ENCODE measurements around the gene LIN37.

Gene LIN37

DNA sequence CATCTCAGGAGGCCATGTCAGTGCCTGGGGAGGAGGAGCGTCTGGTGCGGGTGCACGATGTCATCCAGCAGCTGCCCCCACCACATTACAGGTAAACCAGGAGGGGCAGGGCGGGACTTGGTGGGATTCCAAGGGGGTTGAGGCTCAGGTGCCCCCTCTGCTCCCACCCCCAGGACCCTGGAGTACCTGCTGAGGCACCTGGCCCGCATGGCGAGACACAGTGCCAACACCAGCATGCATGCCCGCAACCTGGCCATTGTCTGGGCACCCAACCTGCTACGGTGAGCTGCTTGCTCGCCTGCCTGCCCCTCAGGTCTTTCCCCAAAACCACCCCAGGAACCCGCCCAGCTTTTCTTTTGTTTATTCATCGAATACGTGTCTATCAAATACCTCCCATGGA lies 34.2 kb downstream of the LIN37 start:
- H3K27ac Mint-ChIP-seq = no peak overlapping the region
- no peaks in the 10 kb centered on the region for H3K27me3 Mint-ChIP-seq
- no peaks in the 10 kb centered on the region for H3K4me1 Mint-ChIP-seq
- H3K4me3 Mint-ChIP-seq = no peak overlapping the region
- peaks cover 2% of the 10 kb centered on the region for H3K36me3 Mint-ChIP-seq
- no peaks in the 10 kb centered on the region for H3K9me3 Mint-ChIP-seq

DNA sequence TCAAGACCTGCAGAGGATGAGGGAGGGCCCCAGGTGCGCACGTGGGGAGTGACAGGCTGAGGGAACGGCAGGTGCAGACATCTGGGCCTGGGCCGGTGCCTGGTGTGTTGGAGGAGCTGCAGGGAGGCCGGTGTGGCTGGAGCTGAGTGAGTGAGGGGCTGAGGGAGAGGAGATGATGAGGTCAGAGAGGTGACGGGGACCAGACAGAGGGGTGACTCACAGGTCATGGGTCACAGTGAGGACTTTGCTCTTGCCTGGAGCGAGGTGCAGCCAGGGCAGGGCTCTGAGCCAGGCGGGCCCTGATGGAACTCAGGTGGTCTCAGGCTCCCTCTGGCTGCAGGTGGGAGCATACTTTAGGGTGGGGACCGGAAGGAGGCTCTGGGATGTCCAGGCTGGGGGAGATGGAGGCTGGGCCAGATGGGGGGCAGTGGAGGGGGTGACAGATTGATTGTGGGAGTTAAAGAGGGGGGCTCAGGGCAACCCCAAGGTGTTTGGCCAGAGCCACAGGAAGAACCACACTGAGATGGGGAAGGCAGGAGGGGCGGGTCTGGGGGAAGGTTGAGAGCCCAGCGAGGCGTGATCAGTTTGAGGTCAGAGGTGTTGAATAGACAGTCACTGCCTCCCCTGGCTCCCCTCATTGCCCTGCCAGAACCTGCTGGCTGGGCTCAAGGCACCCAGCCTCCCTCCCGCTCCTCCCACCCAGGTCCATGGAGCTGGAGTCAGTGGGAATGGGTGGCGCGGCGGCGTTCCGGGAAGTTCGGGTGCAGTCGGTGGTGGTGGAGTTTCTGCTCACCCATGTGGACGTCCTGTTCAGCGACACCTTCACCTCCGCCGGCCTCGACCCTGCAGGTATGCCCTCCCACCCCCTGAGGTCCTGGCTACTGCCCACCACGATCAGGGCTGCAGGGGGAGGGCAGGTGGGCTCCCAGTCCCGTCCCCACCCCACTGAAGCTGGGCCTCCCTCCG lies 35.4 kb downstream of the LIN37 start:
- Mint-ChIP-seq H3K27ac (no peak overlapping the region), H3K4me1 (no peaks in the 10 kb centered on the region), H3K27me3 (no peaks in the 10 kb centered on the region), H3K9me3 (no peaks in the 10 kb centered on the region), H3K4me3 (no peak overlapping the region), H3K36me3 (peaks cover 2% of the 10 kb centered on the region)

DNA sequence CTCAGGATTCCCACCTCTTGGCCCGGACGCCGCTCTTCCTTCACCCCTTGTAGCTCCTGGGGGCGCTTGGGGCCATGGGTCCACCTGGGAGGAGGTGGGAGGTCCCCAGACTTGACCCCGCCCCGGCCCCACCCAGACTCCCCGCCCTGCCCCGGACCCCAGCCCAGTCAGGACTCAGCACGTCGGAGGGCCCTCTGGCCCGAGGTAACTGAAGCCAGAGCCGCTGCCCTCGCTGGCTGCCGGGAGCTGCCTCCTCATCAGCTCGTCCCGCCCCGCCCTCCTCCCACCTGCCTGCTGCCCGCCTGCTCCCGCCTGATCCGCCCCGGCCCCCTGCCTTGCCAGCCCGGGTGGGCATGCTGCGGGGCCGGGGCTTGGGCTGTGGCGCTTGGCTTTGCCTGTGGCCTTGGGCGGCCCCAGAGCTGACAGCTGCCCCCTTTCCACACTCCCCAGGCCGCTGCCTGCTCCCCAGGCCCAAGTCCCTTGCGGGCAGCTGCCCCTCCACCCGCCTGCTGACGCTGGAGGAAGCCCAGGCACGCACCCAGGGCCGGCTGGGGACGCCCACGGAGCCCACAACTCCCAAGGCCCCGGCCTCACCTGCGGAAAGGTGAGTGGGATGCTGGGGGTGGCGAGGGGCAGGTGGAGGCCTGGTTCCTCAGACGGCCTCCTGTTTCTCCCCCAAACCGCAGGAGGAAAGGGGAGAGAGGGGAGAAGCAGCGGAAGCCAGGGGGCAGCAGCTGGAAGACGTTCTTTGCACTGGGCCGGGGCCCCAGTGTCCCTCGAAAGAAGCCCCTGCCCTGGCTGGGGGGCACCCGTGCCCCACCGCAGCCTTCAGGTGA lies 36.3 kb downstream of the LIN37 start:
- H3K36me3 Mint-ChIP-seq = peaks cover 2% of the 10 kb centered on the region
- H3K4me3 Mint-ChIP-seq = no peak overlapping the region
- H3K27ac Mint-ChIP-seq = no peak overlapping the region
- no peaks in the 10 kb centered on the region for H3K4me1 Mint-ChIP-seq
- H3K27me3 Mint-ChIP-seq = no peaks in the 10 kb centered on the region
- no peaks in the 10 kb centered on the region for H3K9me3 Mint-ChIP-seq

DNA sequence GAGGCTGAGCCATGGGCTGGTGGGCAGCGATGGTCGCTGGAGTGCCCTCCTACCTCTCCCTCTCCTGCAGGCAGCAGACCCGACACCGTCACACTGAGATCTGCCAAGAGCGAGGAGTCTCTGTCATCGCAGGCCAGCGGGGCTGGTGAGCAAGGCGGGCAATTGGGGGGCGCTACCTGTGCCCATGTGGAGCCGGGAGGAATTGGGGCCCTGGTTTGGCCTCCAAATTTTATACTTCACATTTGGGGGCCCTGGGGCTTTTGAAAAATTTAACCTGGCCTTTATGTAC lies 36.9 kb downstream of the LIN37 start:
- Mint-ChIP-seq H3K4me3 (no peak overlapping the region), H3K9me3 (no peaks in the 10 kb centered on the region), H3K27ac (no peak overlapping the region), H3K36me3 (peaks cover 2% of the 10 kb centered on the region), H3K4me1 (no peaks in the 10 kb centered on the region), H3K27me3 (no peaks in the 10 kb centered on the region)

DNA sequence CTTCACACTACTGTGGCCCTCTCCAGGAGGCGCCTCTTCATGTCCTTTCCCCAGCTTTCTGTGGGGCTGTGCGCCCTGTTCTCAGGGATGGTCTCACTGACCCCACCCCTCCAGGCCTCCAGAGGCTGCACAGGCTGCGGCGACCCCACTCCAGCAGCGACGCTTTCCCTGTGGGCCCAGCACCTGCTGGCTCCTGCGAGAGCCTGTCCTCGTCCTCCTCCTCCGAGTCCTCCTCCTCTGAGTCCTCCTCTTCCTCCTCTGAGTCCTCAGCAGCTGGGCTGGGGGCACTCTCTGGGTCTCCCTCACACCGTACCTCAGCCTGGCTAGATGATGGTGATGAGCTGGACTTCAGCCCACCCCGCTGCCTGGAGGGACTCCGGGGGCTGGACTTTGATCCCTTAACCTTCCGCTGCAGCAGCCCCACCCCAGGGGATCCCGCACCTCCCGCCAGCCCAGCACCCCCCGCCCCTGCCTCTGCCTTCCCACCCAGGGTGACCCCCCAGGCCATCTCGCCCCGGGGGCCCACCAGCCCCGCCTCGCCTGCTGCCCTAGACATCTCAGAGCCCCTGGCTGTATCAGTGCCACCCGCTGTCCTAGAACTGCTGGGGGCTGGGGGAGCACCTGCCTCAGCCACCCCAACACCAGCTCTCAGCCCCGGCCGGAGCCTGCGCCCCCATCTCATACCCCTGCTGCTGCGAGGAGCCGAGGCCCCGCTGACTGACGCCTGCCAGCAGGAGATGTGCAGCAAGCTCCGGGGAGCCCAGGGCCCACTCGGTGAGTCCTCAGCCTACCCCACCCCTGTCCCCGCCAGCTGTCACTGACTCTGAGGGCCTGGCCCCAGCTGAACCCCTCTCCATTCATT lies 38.2 kb downstream of the LIN37 start:
- Mint-ChIP-seq H3K27ac (no peak overlapping the region), H3K27me3 (no peaks in the 10 kb centered on the region), H3K4me1 (no peaks in the 10 kb centered on the region), H3K36me3 (peaks cover 2% of the 10 kb centered on the region), H3K4me3 (no peak overlapping the region), H3K9me3 (no peaks in the 10 kb centered on the region)

DNA sequence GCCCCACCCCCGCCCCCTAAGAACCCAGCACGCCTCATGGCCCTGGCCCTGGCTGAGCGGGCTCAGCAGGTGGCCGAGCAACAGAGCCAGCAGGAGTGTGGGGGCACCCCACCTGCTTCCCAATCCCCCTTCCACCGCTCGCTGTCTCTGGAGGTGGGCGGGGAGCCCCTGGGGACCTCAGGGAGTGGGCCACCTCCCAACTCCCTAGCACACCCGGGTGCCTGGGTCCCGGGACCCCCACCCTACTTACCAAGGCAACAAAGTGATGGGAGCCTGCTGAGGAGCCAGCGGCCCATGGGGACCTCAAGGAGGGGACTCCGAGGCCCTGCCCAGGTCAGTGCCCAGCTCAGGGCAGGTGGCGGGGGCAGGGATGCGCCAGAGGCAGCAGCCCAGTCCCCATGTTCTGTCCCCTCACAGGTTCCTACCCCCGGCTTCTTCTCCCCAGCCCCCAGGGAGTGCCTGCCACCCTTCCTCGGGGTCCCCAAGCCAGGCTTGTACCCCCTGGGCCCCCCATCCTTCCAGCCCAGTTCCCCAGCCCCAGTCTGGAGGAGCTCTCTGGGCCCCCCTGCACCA lies 38.9 kb downstream of the LIN37 start:
- H3K36me3 Mint-ChIP-seq = peaks cover 2% of the 10 kb centered on the region
- no peaks in the 10 kb centered on the region for H3K9me3 Mint-ChIP-seq
- no peak overlapping the region for H3K4me3 Mint-ChIP-seq
- no peaks in the 10 kb centered on the region for H3K27me3 Mint-ChIP-seq
- H3K27ac Mint-ChIP-seq = no peak overlapping the region
- no peaks in the 10 kb centered on the region for H3K4me1 Mint-ChIP-seq

DNA sequence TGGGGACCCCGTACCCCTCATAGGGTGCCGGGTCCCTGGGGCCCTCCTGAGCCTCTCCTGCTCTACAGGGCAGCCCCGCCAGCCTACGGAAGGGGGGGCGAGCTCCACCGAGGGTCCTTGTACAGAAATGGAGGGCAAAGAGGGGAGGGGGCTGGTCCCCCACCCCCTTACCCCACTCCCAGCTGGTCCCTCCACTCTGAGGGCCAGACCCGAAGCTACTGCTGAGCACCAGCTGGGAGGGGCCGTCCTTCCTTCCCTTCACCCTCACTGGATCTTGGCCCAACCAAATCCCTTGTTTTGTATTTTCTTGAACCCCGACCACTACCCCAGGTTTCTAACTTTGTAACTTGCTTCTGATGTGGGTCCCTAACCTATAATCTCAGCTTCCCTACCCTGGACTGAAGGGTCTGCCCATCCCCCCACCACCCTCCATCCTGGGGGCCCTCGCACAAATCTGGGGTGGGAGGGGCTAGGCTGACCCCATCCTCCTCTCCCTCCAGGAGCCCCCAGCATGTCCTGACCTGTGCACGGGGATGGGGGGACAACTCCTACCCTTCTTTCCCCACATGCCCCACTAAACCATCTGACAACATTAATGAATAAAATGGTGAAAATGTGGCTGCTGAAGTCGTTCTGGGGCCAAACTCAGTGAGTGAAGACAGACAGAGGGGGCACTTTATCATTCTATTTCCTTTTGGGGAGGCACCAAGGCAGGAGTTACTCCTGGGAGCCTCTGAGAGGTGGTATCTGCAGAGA lies 40.0 kb downstream of the LIN37 start:
- no peak overlapping the region for H3K27ac Mint-ChIP-seq
- no peaks in the 10 kb centered on the region for H3K4me1 Mint-ChIP-seq
- H3K27me3 Mint-ChIP-seq = no peaks in the 10 kb centered on the region
- no peaks in the 10 kb centered on the region for H3K36me3 Mint-ChIP-seq
- no peaks in the 10 kb centered on the region for H3K9me3 Mint-ChIP-seq
- H3K4me3 Mint-ChIP-seq = no peak overlapping the region

DNA sequence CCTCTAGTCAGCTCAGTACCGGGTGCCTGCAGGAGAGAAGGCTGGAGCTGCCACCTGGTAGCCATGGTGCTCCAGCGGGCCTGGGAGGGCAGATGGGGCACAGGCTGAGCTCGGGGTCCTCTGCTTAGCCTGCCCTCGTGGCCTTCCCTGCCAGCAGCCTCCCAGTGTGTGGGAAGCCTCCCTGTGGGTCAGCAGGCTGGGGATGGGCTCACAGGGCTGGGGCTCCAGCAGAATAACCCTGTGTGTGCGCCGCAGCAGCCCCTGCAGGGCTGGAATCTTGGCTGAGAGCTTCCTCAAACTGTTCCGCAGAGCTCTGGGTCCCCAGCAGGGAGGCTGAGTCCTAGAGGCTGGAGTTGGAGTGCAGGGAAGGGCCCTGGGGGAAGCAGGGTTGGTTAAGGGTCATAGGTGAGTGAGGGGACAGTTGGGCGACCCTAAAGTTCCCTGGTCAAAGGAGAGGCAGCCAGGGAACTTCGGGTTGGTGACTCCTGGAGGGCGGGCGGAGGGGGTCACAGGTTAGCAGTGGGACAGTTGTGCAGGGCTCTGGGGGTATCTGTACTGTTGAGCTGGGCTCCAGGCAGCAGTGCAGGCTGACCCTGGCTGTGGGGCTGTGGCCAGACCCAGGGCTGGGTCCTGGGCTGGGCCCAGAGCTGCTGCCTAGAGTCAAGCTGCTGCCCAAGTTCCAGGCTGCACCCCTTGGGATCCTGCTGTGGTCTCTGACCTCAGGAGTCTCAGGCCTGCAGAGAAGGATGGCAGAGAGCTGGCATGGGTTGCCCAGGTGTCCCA lies 41.0 kb downstream of the LIN37 start:
- H3K4me1 Mint-ChIP-seq = no peaks in the 10 kb centered on the region
- no peaks in the 10 kb centered on the region for H3K36me3 Mint-ChIP-seq
- no peaks in the 10 kb centered on the region for H3K27me3 Mint-ChIP-seq
- H3K4me3 Mint-ChIP-seq = no peak overlapping the region
- no peak overlapping the region for H3K27ac Mint-ChIP-seq
- H3K9me3 Mint-ChIP-seq = no peaks in the 10 kb centered on the region

DNA sequence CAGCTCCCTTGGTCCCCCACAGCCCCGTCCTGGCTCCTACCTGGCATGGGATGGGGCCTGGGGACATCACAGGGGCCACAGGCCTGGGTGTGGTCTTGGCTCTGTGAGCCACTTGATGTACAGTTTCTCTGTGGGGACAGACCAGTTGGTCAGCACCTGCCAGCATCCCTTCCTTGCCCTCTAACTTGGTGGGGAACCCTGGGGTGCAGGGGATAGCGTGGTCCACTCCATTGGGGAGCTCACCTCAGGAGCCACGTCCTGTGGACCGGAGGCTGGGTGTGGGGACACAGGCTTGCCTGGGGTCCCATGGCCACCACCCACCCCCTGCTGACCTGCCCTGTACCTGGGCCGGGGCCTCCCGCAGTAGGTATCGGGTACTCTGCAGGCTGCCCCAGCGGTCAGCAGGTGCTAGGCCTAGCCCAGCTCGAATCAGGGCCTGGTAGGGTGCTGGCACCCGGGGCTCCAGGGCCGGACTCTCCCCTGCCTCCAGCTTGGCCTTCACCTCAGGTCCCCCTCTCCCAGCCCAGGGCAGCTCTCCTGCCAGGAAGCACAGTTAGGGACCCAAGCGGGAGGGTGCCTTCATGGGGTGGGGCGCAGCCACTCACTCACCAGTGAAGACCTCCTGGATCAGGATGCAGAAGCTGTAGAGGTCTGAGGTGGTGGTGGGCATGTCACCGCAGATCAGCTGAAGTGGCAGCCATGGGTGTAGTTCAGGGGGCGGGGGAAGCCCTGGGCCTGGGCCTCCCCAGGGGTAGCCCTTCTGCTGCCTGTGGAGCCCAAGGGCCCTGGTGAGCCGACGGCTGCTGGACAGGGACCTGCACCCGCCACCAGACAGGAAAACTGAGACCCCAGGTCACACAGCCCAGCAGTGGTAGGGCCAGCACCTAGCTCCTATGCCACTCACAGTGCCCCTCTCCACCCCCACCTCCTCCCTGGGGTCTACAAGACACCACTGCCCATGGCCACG lies 41.9 kb downstream of the LIN37 start:
- Mint-ChIP-seq H3K27ac (no peak overlapping the region), H3K4me3 (no peak overlapping the region), H3K36me3 (no peaks in the 10 kb centered on the region), H3K9me3 (no peaks in the 10 kb centered on the region), H3K27me3 (no peaks in the 10 kb centered on the region), H3K4me1 (no peaks in the 10 kb centered on the region)

DNA sequence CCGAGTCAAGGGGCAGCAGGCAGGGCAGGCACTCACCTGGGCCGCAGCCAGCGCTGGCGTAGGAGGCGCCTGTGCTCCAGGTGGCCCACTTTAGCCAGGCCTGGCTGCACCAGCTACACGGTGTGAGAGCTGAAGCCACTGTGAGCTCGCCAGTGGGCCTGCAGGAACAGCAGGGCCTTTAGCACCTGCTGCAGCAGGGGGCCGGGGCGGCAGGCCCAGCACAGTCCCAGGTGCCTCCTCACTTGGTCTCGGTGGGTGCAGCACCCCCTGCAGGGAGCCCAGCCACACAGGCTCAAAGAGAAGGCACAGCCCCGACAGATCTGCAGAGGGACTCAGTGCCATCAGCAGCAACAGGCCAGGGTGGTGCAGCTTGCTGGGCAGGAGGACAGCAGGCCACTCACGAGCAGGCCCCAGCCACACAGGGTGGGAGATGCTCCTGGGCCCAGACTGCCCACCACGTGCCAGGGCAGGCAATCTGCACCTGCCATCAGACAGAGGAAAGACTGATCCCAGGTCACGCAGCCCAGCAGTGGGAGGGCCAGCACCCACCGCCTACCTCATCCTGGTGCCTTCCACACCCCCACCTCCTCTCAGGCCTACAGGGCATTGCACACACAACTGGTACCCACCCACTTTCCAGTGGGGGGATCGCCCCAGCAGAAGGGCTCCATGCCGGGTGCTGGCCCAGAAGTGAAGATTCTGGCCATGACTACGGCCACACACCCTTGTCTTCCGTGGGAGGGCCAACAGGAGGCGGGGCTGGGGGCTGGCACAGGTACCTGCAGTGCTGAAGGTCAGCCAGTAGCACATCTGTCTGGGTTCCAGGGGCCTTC lies 42.8 kb downstream of the LIN37 start:
- Mint-ChIP-seq H3K4me1 (no peaks in the 10 kb centered on the region), H3K4me3 (no peak overlapping the region), H3K27me3 (no peaks in the 10 kb centered on the region), H3K27ac (no peak overlapping the region), H3K9me3 (no peaks in the 10 kb centered on the region), H3K36me3 (no peaks in the 10 kb centered on the region)

DNA sequence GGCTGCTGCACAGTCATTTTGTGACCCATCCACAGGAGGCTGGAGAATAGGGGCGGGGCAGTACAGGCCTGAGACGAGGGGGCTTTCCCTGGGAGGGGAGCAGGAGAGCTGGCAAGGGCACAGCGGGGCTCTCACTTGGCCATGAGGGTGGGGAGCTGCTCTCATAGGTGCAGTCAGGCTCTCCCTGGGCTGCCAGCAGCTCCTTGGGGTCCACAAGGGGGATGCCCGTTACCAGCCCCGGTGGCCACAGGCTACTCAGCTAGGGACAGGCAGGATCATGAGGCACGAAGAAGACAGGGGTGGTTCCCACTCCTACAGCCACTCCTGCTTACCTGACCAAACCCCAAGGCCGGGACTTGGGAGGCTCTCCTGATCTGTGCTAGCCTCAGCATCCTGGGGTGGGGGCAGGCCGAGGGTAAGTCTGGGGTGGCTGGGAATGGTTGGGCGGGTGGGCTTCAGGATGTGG lies 43.5 kb downstream of the LIN37 start:
- Mint-ChIP-seq H3K27me3 (peaks cover 5% of the 10 kb centered on the region), H3K27ac (no peak overlapping the region), H3K4me1 (no peaks in the 10 kb centered on the region), H3K9me3 (no peaks in the 10 kb centered on the region), H3K36me3 (no peaks in the 10 kb centered on the region), H3K4me3 (no peak overlapping the region)

DNA sequence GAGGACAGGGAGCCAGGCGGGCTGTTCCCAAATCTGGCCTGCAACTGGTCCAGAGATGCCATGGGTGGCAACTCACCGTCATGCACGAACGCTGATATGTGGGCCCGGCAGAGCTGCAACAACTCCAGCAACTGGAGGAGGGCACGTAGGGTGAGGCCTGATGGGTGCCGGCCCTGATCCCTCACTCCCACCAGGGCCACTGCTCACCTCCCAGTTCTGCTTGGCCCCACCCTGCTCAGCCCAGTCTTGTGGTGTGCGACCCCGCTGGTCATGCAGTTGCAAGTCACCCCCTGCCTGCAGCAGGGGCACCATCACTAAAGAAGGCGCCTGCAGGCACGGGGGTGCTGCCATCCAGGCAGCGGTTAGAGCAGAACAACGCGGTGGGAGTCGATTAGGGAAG lies 43.9 kb downstream of the LIN37 start:
- Mint-ChIP-seq H3K27ac (no peak overlapping the region), H3K4me1 (no peaks in the 10 kb centered on the region), H3K9me3 (no peaks in the 10 kb centered on the region), H3K27me3 (peaks cover 9% of the 10 kb centered on the region), H3K36me3 (no peaks in the 10 kb centered on the region), H3K4me3 (no peak overlapping the region)
